ENCODE measurements around the gene MBP. TPM values are rescaled to one million over a fixed set of nuclear protein-coding genes. Genes with fewer than 3 reads are reported as not detected.

Gene MBP
- total RNA-seq, 1 donor from 2014 or later: 78.9 TPM

DNA sequence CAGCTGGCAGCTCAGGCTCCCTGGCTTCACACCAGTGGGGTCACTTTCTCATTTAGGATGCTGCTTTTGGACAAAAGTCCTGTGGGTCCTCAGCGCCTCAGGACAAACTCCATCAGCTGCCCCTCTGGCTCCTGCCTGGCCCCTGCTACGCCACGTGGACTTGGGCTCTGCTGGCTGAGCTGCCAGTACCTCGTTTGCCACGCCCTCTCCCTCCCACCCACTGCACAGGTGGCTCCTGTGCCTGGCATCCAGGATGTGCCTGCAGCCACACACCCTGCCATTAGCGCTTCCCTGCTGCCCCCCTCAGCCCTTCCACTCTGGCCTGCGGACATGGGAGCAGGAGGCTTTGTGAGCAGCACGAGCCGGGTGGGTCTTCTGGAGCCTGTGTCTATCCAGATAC is 191.3 kb downstream of the MBP start:
- Histone ChIP-seq H3K4me1 (peaks cover 6% of the 10 kb centered on the region), H3K27me3 (no peaks in the 10 kb centered on the region), H3K36me3 (peaks cover 32% of the 10 kb centered on the region), H3K27ac (no peak overlapping the region), H3K4me3 (no peak overlapping the region), H3K9me3 (no peaks in the 10 kb centered on the region)
- TF ChIP-seq, protein P1, sequence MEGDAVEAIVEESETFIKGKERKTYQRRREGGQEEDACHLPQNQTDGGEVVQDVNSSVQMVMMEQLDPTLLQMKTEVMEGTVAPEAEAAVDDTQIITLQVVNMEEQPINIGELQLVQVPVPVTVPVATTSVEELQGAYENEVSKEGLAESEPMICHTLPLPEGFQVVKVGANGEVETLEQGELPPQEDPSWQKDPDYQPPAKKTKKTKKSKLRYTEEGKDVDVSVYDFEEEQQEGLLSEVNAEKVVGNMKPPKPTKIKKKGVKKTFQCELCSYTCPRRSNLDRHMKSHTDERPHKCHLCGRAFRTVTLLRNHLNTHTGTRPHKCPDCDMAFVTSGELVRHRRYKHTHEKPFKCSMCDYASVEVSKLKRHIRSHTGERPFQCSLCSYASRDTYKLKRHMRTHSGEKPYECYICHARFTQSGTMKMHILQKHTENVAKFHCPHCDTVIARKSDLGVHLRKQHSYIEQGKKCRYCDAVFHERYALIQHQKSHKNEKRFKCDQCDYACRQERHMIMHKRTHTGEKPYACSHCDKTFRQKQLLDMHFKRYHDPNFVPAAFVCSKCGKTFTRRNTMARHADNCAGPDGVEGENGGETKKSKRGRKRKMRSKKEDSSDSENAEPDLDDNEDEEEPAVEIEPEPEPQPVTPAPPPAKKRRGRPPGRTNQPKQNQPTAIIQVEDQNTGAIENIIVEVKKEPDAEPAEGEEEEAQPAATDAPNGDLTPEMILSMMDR (IDR thresholded peaks at IDR 0.05): no peak
- ATAC-seq (no peak), DNase-seq (no peak)
- intact Hi-C loops (cut with DNase I): no loop called here

DNA sequence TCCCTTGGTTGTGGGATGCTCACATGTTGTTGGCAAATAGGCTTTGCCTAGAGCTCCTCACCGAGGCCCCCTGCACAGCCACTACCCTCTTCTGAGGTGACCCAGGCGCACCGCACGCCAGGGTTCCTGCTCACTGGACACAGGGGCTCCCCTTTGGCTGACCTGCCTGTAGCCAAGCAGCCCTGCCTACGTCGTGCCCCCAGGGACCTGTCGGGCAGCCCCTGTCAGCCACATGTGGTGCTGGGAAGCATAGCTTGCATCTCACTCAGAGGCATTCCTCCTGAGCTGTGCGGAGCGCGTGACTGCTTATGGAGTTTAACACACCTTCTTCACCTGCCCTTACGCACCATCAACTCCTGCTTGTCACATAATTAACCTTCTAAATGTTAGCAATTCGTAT is 194.0 kb downstream of the MBP start:
- no peaks in the 10 kb centered on the region for H3K4me1 ChIP-seq
- H3K27ac ChIP-seq: no peak overlapping the region
- no peak for DNase-seq
- TF ChIP-seq, protein P1 (IDR thresholded peaks at IDR 0.05): no peak
- intact Hi-C loops (cut with DNase I): no loop called here
- no peaks in the 10 kb centered on the region for H3K27me3 ChIP-seq
- no peak overlapping the region for H3K4me3 ChIP-seq
- peak; percentile 38 for ATAC-seq
- H3K36me3 ChIP-seq: peaks cover 46% of the 10 kb centered on the region
- H3K9me3 ChIP-seq: no peaks in the 10 kb centered on the region

DNA sequence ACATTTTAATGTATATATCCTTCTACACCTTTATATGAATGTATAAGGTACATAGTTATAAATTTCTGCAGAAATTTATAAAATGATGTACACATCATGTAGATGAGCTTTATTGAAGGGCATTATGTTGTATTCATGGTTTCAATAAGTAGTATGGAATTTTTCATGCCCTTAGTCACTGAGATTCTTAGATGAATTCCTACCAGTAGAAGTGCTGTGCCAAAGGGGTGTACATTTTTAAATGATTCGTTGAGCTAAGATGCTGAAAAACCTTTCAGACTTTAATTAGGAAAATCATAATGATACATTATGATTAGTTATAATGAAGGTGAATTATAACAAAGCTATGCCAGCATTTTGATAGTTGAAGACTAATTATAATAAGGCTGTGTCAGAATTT is 195.0 kb downstream of the MBP start:
- TF ChIP-seq, protein P1 (IDR thresholded peaks at IDR 0.05): no peak

DNA sequence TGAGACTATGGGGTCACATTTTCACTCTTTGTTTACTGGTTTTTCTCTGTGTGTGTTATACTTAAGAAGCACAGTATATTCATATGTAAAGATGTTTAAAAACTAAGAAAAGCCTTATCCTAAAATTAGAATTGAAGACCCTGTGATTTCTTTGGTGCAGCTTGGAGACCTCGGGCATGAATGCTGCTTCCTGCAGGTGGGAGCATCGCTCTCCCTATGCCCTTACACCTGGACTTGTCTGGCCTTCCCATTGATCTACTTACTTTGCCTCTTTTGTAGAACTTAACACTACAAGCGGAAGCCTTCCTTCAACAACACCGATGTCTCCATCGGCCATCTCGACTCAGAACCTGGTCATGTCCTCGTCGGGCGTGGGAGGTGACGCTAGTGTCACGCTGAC is 195.7 kb downstream of the MBP start:
- peaks cover 46% of the 10 kb centered on the region for H3K36me3 ChIP-seq

More for the DNA sequence above, 195.0 kb downstream of the MBP start:
- intact Hi-C loops (cut with DNase I): no loop called here
- no peak overlapping the region for H3K4me3 ChIP-seq
- H3K4me1 ChIP-seq: no peaks in the 10 kb centered on the region
- no peaks in the 10 kb centered on the region for H3K27me3 ChIP-seq
- H3K27ac ChIP-seq: no peak overlapping the region
- H3K9me3 ChIP-seq: no peaks in the 10 kb centered on the region
- H3K36me3 ChIP-seq: peaks cover 46% of the 10 kb centered on the region
- DNase-seq: no peak
- ATAC-seq: no peak

DNA sequence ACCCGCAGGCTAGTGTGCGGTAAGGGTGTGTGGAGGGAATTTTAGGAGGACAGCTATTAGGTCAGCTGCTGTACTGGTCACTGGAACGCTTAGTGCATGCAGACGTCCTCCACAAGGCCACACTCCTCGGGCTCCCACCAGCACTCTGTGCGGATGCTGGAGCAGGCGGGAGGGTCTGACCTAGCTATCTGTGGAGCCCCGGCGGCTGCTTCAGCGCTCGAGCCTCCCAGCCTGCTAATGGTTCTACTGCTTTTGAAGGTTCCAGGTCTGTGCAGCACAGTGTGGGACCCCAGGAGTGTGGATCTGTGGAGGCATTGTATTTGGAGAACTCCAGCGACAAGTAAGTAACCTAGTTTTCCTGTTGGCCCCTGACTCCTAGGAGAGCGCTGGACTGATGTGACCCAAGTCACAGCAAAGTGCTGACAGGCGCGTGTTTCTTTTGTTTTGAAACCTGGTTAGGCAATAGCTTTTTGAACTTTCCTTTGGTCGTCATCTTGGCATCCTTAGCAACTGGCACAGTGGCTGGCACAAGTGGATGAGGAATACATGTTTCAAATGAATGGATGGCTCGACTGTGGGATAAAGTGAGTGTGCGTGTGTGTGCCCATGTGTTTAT is 196.8 kb downstream of the MBP start:
- Histone ChIP-seq H3K27me3 (no peaks in the 10 kb centered on the region), H3K36me3 (peaks cover 56% of the 10 kb centered on the region), H3K4me3 (no peak overlapping the region), H3K4me1 (no peaks in the 10 kb centered on the region), H3K9me3 (no peaks in the 10 kb centered on the region), H3K27ac (no peak overlapping the region)
- ATAC-seq (no peak), DNase-seq (no peak)
- intact Hi-C loops (cut with DNase I): no loop called here
- TF ChIP-seq, protein P1 (IDR thresholded peaks at IDR 0.05): no peak

More for the DNA sequence above, 195.7 kb downstream of the MBP start:
- no peak for ATAC-seq
- Histone ChIP-seq H3K9me3 (no peaks in the 10 kb centered on the region), H3K27me3 (no peaks in the 10 kb centered on the region), H3K4me1 (no peaks in the 10 kb centered on the region), H3K27ac (no peak overlapping the region), H3K4me3 (no peak overlapping the region)
- DNase-seq: no peak
- TF ChIP-seq, protein P1 (IDR thresholded peaks at IDR 0.05): no peak
- intact Hi-C loops (cut with DNase I): no loop called here
